Erythroblast (primary cell): Measurements from ENCODE around the gene PNKD.

Experiments used
- GATA1 ChIP-seq: IDR thresholded peaks from 2 replicates; pipeline ENCODE4 v1.6.1; 2011; ENCODE audit warnings: low read depth, mild to moderate bottlenecking, control low read depth, low read length, moderate library complexity
- POLR2A ChIP-seq: IDR thresholded peaks from 2 replicates; pipeline ENCODE4 v1.6.1; 2011; ENCODE audit warnings: mild to moderate bottlenecking, low read length

- TF ChIP-seq POLR2A (no peak), GATA1 (no peak)
These were observed 64.2 kb downstream of the PNKD start for GRCh38 chr2:218334531-218334930.
